Motor neuron (in vitro differentiated cells): ENCODE measurements around the gene HOXB13. TPM values are rescaled to one million over a fixed set of nuclear protein-coding genes. Genes with fewer than 3 reads are reported as not detected.

Source experiments
- ATAC-seq, 8 experiments: fragments of 200-7000 bp; cut with Tn5 transposase; replicated peaks in 6 of 8; 2 replicates each; pipeline ENCODE4 v1.8.0; 2021; ENCODE audit warnings: mild to moderate bottlenecking in 8 of 8, moderate library complexity in 8 of 8
- H3K27ac ChIP-seq, 2 donors: fragments of 250-450 bp; sonication (Bioruptor Pico); 2 replicates each; pipeline ENCODE4 v1.9.0; 2021; ENCODE audit warnings: antibody characterized with exemption in 2 of 2, mild to moderate bottlenecking in 2 of 2, moderate library complexity in 1 of 2
- H3K4me1 ChIP-seq, 2 donors: fragments of 250-450 bp; sonication (Bioruptor Pico); replicated peaks in 1 of 2; 2 replicates each; pipeline ENCODE4 v1.6.1; 2021; ENCODE audit warnings: antibody characterized with exemption in 2 of 2, mild to moderate bottlenecking in 2 of 2, moderate library complexity in 1 of 2
- H3K4me3 ChIP-seq, 5 donors: fragments of 250-450 bp; sonication (Bioruptor Pico); 2 replicates each; pipeline ENCODE4 v1.9.0; 2021; ENCODE audit warnings: antibody characterized with exemption in 5 of 5, mild to moderate bottlenecking in 5 of 5, moderate library complexity in 4 of 5
- WGBS, 10 experiments: fragments of 450-650 bp; shearing (Covaris generic); methylation state at CpG; one replicate each; pipeline ENCODE4 v1.0.0; 2022; 5-methylcytosine and 5-hydroxymethylcytosine counted together
- in situ Hi-C, 9 experiments: fragments of 400-800 bp; cut with MboI; loops; one replicate each; pipeline ENCODE4 v1.15.0; 2021; ENCODE audit warnings: low sequenced_read_pairs in 9 of 9, low pct_unique_long_range_greater_than_20kb in 2 of 9; ENCODE audit not compliant: unreplicated experiment in 9 of 9
- total RNA-seq, 8 experiments: library from RNA; unstranded; fragments of 300-600 nt; gene quantifications; 2 replicates each; pipeline versions ENCODE4 v1.2.3 to v1.2.4, GENCODE V29; 2022

HOXB13 gene
- total RNA-seq, 8 experiments from 2014 or later, result 0.05 to 0.70 (median 0.18) TPM; not detected in 1

- Histone ChIP-seq H3K27ac (no peak overlapping the region), H3K4me1 (no peaks in the 10 kb centered on the region), H3K4me3 (no peak overlapping the region)
- WGBS, 10 experiments, result 4 to 60% (median 19%) methylated on average over 1 to 9 of the region's 12 CpGs
- in situ Hi-C loops, result loop anchor here in 1 of 9 experiments (25.0 kb wide), 1 partner anchor 108 kb away; the partner anchor contains the start of gene HOXB9
- no peak for ATAC-seq
Measured at GRCh38 chr17:48745381-48746275, 17.1 kb upstream of the HOXB13 start.

DNA sequence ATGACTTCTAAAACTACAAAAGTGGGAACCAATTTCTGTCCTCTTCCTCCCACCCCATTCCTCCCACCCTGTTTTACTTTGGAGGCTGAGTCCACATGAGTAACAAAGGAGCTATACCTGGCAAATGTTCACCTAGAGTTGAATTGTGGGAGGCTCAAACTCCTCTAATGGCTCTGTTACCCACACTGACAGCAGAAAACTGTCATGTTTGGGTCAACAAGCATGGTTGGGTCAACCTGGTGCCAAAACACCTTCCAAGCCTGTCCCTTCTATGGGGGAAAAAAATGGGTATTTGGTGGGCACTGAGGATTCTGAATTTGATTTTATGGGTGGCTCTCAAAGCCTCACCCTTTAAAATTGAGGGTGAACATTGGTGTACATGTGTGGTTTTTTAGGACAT, 12.0 kb upstream of the HOXB13 start:
- Histone ChIP-seq H3K4me1 (no peaks in the 10 kb centered on the region), H3K27ac (no peak overlapping the region), H3K4me3 (no peak overlapping the region)
- ATAC-seq, result no peak
- in situ Hi-C loops, result loop anchor here in 1 of 9 experiments (25.0 kb wide), 1 partner anchor 103 kb away; the partner anchor contains the start of gene HOXB9

DNA sequence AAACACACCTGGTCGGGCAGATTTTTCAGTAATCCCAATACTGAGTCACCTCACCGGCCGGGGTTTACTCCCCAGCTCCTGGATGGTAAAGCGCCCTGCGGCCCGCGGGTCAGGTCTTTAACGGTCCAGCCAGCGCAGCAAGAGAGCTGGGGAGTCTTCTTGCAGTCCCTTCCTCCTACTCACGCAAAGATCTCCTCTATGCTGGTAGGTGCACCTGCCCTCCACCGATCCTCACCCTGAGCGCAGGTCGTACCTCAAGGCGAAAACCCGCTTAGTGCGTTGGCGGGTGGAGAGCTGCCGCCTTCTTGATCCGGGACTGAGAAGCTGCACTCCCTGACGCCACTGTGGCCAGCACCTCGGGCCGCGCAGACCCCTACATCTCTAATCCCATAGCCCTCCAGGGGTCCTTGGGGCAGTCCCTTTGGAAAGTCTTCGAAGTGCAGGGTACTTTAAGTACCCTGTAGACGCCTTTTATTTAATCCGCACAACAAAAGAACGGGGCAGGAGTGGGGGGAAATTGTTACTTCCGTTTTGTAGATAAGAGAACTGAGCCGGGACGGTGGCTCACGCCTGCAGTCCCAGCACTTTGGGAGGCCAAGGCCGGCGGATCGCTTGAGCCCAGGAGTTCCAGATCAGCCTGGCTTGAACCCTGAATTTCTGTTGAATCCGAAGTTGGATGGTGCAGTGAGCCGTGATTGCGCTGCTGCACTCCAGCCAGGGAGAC, 10.4 kb upstream of the HOXB13 start:
- Histone ChIP-seq H3K4me1 (no peaks in the 10 kb centered on the region), H3K4me3 (no peak overlapping the region), H3K27ac (no peak overlapping the region)
- no peak for ATAC-seq
- WGBS, 10 experiments, result 0 to 21% (median 2%) methylated on average over 1 to 24 of the region's 37 CpGs; no CpG with 5 or more reads in 1 of the 10 experiments
- in situ Hi-C loops, result loop anchor here in 1 of 9 experiments (25.0 kb wide), 1 partner anchor 102 kb away; the partner anchor contains the start of gene HOXB9

DNA sequence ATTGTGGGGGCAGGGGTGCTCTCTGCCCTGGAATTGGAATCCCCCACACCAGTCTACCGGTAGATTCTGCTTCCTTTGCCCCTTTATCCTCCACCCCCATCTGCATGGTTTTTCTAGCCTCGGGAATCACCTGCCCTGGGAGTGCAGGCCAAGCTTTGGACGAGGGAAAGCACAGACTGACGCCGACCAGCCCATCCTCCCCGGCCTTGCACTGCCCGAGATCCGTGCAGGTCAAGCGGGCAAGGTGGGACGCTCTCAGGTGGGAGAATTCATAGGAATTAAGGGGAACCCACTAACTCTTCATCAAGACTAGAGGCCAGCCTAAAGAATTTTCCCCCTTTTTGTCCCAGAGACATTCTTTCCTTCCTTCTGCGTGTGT, 9.9 kb upstream of the HOXB13 start:
- 0 to 2% methylated on average over 1 to 8 of the region's 11 CpGs; no CpG with 5 or more reads in 8 of the 10 experiments for WGBS, 10 experiments
- H3K4me1 ChIP-seq, result no peaks in the 10 kb centered on the region
- in situ Hi-C loops, result loop anchor here in 1 of 9 experiments (25.0 kb wide), 1 partner anchor 101 kb away; the partner anchor contains the start of gene HOXB9
- no peak overlapping the region for H3K27ac ChIP-seq
- ATAC-seq, result no peak
- no peak overlapping the region for H3K4me3 ChIP-seq

DNA sequence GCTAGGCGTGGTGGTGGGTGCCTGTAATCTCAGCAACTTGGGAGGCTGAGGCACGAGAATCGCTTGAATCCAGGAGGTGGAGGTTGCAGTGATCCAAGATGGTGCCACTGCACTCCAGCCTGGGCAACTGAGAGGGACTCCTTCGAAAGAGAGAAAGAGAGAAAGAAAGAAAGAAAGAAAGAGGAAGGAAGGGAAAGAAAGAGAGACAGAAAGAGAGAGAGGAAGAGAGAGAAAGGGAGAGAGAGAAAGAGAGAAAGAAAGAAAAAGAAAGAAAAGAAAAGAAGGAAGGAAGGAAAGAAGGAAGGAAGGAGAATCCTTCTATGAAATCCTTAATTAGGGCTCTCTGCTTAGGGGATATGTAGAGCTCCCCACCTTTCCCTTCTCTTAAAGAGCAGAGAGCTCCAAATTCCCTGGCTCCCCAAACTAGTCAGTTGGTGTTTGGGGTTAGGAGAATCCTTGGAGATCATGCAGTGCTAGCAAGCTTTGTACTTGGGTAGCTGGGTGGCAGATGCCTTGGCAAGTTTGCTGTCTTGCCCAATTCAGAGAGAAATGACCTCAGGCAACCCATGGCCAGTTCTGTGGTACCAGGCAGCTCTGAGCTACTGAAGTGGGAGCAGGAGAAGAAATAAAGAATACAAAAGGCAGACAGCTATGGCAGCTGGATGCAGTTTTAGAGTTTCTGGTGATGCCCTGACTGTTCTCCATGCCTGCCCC, 8.9 kb upstream of the HOXB13 start:
- in situ Hi-C loops, result loop anchor here in 1 of 9 experiments (25.0 kb wide), 1 partner anchor 100 kb away; the partner anchor contains the start of gene HOXB9
- no peak for ATAC-seq
- Histone ChIP-seq H3K4me3 (no peak overlapping the region), H3K4me1 (no peaks in the 10 kb centered on the region), H3K27ac (no peak overlapping the region)
- WGBS, 10 experiments, result 15 to 77% (median 39%) methylated on average over 2 to 4 of the region's 4 CpGs

DNA sequence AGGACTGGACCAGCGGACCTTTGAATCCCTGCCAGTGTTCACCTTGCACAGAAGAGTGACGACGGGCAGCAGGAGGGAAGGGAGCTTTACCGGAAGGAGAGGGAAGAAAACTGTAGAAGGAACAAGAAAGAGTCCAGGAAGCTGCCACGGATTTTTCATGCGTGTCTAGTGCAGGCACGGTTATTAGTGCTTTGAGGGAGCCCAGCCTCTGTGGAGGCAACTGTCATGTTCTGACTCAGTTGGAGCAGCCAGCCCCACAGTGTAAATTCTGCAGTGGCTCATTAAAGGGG, 6.5 kb upstream of the HOXB13 start:
- WGBS, 10 experiments, result 0 to 9% (median 0%) methylated on average over 1 to 6 of the region's 7 CpGs; no CpG with 5 or more reads in 4 of the 10 experiments
- no peak overlapping the region for H3K27ac ChIP-seq
- no peaks in the 10 kb centered on the region for H3K4me1 ChIP-seq
- ATAC-seq, result no peak
- H3K4me3 ChIP-seq, result no peak overlapping the region
- in situ Hi-C loops, result loop anchor here in 1 of 9 experiments (25.0 kb wide), 1 partner anchor 98 kb away; the partner anchor contains the start of gene HOXB9

DNA sequence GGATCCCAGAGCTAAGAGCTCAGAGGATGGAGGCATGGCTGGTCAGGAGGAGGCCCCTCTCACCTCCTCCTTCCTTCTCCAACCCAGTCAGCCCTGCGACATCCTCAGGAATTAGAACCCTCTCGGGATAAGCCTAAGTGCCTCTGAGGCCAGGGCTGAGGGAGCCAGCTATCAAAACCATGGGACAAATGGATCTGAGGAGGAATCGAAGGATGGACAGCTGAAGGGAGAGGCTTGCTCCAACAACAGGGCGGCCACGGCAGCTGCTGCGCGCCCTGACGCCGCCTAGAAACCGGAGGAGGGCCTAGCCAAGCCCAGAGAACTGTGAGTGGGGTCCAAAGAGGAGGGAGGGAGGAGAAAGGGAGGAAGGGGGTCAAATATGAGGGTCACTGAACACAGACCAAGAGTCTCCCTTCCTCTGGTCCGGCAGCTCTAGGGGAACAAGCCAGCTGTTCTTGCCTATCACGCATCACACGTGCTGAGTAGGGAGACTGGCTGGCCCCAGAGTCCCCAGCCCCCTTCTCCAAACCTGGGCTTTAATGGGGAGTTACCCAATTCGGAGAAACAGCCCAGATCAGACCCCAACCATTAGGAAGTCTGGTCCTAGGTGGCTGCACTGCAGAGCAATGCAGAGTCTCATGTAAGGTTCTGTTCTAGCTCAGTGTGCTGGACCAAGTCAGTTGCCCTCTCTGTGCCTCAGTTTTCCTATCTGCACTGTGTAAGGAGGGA, 5.9 kb upstream of the HOXB13 start:
- in situ Hi-C loops, result loop anchor here in 1 of 9 experiments (25.0 kb wide), 1 partner anchor 97 kb away; the partner anchor contains the start of gene HOXB9
- peak in 1 of 8 experiments; percentile 27 for ATAC-seq
- WGBS, 10 experiments, result 0 to 34% (median 10%) methylated on average over 2 to 9 of the region's 14 CpGs; no CpG with 5 or more reads in 4 of the 10 experiments

GRCh38 chr17:48733632-48734328, 5.2 kb upstream of the HOXB13 start:
- no peak overlapping the region for H3K27ac ChIP-seq
- no peak overlapping the region for H3K4me3 ChIP-seq
- in situ Hi-C loops, result loop anchor here in 1 of 9 experiments (25.0 kb wide), 1 partner anchor 96 kb away; the partner anchor contains the start of gene HOXB9
- ATAC-seq, result no peak
- 0 to 25% (median 16%) methylated on average over 1 to 19 of the region's 22 CpGs for WGBS, 10 experiments
- H3K4me1 ChIP-seq, result no peaks in the 10 kb centered on the region

More for the DNA sequence above, 5.9 kb upstream of the HOXB13 start:
- no peaks in the 10 kb centered on the region for H3K4me1 ChIP-seq
- H3K4me3 ChIP-seq, result no peak overlapping the region
- no peak overlapping the region for H3K27ac ChIP-seq

DNA sequence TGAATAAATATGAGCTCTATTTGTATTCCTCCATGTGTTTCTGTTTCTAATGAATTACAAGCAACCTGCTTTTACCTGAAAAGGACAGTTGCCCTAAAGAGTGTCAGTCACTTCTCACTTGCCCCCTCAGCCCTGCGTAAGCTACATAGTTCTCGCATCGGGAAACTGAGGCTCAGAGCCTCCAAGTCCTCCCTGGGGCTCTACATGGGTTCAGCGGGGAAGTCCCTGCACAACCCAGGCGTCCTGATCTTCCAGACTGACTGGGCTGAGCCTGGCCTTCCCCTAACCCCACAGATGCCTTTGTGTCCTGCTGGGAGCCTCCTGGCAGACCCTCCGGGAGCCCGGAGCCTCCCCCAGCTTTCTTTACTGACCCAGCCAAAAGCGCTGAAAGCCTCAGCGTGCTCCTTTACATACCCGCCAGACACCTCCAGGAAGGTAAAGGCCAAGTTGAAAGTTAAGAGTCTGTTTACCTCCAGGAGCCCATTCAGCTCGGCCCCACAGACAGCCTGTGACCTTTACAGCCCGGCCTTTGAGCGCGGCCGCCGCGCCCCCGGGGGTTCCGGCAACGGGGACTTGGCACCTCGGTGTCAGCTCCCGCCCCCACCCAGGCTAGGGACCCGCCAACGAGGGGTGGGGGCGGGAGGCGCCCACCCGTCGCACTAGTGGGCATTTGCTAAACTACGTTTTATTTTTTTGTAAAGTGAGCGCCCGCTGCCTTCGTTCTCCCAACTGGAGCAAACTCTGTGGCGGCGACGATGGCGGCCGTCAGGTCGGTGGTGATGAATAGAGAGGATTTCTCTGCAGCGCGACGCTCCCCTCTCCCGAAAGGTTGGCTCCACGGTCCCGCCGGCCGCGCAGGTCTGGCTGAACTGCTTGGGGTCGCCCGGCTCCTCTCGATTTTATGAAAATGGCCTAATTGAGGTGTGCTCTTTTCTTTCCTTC, 4.4 kb upstream of the HOXB13 start:
- no peaks in the 10 kb centered on the region for H3K4me1 ChIP-seq
- ATAC-seq, result no peak
- 0 to 13% (median 4%) methylated on average over 7 to 16 of the region's 50 CpGs; no CpG with 5 or more reads in 2 of the 10 experiments for WGBS, 10 experiments
- no peak overlapping the region for H3K27ac ChIP-seq
- no peak overlapping the region for H3K4me3 ChIP-seq
- in situ Hi-C loops, result loop anchor here in 1 of 9 experiments (25.0 kb wide), 1 partner anchor 96 kb away; the partner anchor contains the start of gene HOXB9

DNA sequence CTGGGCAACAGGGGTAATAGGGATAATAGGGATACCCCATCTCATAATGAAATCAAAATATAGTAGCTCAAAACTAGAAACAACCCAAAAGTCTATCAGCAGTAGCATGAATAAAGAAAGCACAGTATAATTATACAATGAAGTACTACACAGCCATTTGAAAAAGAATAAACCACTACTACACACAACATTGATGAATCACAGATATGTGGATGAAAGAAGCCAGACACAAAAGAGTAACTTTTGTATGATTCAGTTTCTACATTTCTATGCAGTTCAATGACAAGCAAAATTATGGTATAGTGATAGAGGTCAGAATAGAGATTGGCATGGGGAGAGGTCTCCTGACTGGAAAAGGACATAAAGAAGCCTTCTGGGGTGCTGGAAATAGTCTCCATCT, 2.8 kb upstream of the HOXB13 start:
- Histone ChIP-seq H3K4me1 (no peaks in the 10 kb centered on the region), H3K4me3 (no peak overlapping the region), H3K27ac (no peak overlapping the region)
- ATAC-seq, result no peak
- in situ Hi-C loops, result loop anchor here in 1 of 9 experiments (25.0 kb wide), 1 partner anchor 94 kb away; the partner anchor contains the start of gene HOXB9

DNA sequence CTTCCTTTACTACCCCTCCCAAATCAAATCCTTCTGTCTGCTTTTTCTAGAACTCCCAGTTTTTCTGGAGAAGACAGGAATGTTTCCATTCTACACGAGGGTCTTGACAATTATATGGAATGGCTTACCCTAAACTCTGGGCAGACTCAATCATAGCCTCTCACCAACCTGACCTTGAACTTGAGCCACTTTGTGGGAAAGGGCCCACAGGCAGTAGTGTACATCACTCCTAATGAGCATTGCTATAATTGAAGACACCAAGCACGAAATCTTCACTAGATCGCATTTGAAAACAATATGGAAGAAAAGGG, 1.6 kb upstream of the HOXB13 start:
- in situ Hi-C loops, result loop anchor here in 1 of 9 experiments (25.0 kb wide), 1 partner anchor 93 kb away; the partner anchor contains the start of gene HOXB9
- ATAC-seq, result no peak
- Histone ChIP-seq H3K4me3 (no peak overlapping the region), H3K4me1 (no peaks in the 10 kb centered on the region), H3K27ac (no peak overlapping the region)
- WGBS, 10 experiments, result 13 to 70% (median 25%) methylated on average over 1 to 3 of the region's 3 CpGs
